HG03280 (cell line): ENCODE measurements around the gene EDIL3.
"Not testable (repeated sequence)": the region's sequence is repeated elsewhere in the genome, so short reads cannot be mapped to it uniquely, and the experiment has no call there.

Experiments
- ATAC-seq: cut with Tn5 transposase; IDR thresholded peaks from one replicate; pipeline ENCODE4 v1.9.1; 2021; ENCODE audit warnings: mild to moderate bottlenecking, moderate library complexity; ENCODE audit not compliant: unreplicated experiment

EDIL3 gene

GRCh38 chr5:84303315-84303714 lies 81.4 kb downstream of the EDIL3 start:
- ATAC-seq: no peak

GRCh38 chr5:84301535-84301934 lies 83.1 kb downstream of the EDIL3 start:
- no peak for ATAC-seq

GRCh38 chr5:84299959-84300358 lies 84.7 kb downstream of the EDIL3 start:
- no peak for ATAC-seq

- ATAC-seq: no peak
Measured at GRCh38 chr5:84298628-84299027, 86.1 kb downstream of the EDIL3 start.

- ATAC-seq: not testable (repeated sequence)
Measured at GRCh38 chr5:84297641-84298040, 87.0 kb downstream of the EDIL3 start.

- no peak for ATAC-seq
Measured at GRCh38 chr5:84292788-84293653, 91.7 kb downstream of the EDIL3 start.

GRCh38 chr5:84292000-84292642 lies 92.6 kb downstream of the EDIL3 start:
- no peak for ATAC-seq

- ATAC-seq: no peak
Measured at GRCh38 chr5:84290673-84291072, 94.0 kb downstream of the EDIL3 start.

- no peak for ATAC-seq
Measured at GRCh38 chr5:84290161-84290560, 94.5 kb downstream of the EDIL3 start.

- ATAC-seq: peak; percentile 73
Measured at GRCh38 chr5:84287951-84288350, 96.7 kb downstream of the EDIL3 start.

- ATAC-seq: no peak
Measured at GRCh38 chr5:84286662-84287061, 98.0 kb downstream of the EDIL3 start.

GRCh38 chr5:84285641-84286637 lies 98.7 kb downstream of the EDIL3 start:
- ATAC-seq: no peak

- no peak for ATAC-seq
Measured at GRCh38 chr5:84281383-84281782, 103.3 kb downstream of the EDIL3 start.

- no peak for ATAC-seq
Measured at GRCh38 chr5:84279234-84279633, 105.4 kb downstream of the EDIL3 start.

- ATAC-seq: no peak
Measured at GRCh38 chr5:84275609-84276008, 109.1 kb downstream of the EDIL3 start.

GRCh38 chr5:84274585-84275468 lies 109.9 kb downstream of the EDIL3 start:
- ATAC-seq: peak; percentile 48

- ATAC-seq: no peak
Measured at GRCh38 chr5:84273517-84273883, 111.2 kb downstream of the EDIL3 start.

GRCh38 chr5:84272771-84273516 lies 111.7 kb downstream of the EDIL3 start:
- no peak for ATAC-seq

GRCh38 chr5:84265739-84266550 lies 118.7 kb downstream of the EDIL3 start:
- no peak for ATAC-seq
